ENCODE measurements around the gene ZNF28. TPM values are rescaled to one million over a fixed set of nuclear protein-coding genes. Genes with fewer than 3 reads are reported as not detected.
A peak's percentile ranks its signal among the peaks of the same experiment; 100 is the strongest.
"Not testable (repeated sequence)": the region's sequence is repeated elsewhere in the genome, so short reads cannot be mapped to it uniquely, and the experiment has no call there.

The ZNF28 gene
- total RNA-seq (14.9 and 18.5 TPM in 2 replicates), polyA plus RNA-seq (4.2 and 16.9 TPM in 2 replicates), polyA minus RNA-seq (9.3 and 16.2 TPM in 2 replicates), Bru-seq, nascent RNA (percentile 52 among the genes with signal in this experiment), BruChase-seq, experiment 1, labeled RNA remaining after a 6-hour chase (percentile 55 among the genes with signal in this experiment), BruChase-seq, experiment 2, labeled RNA remaining after a 2-hour chase (percentile 57 among the genes with signal in this experiment)
- polyA plus RNA-seq (2011; cell fraction: cytosol; rRNA removed) = 5.1 and 5.6 TPM in 2 replicates
- 4.4 and 5.6 TPM in 2 replicates for polyA plus RNA-seq (2011; cell fraction: nucleus; rRNA removed)
- 12.8 and 14.7 TPM in 2 replicates for polyA plus RNA-seq (2012)
- polyA minus RNA-seq (2011; cell fraction: cytosol; rRNA and poly(A)+ RNA removed) = 7.8 TPM
- 4.1 and 5.5 TPM in 2 replicates for polyA minus RNA-seq (2011; cell fraction: nucleus; rRNA and poly(A)+ RNA removed)
- long read RNA-seq, full-length matches to known transcripts = 7 of 41 reads
- long read RNA-seq, partial matches to known transcripts = 2 of 41 reads
- long read RNA-seq, other reads (novel, unspliced or antisense) = 32 of 41 reads

GRCh38 chr19:52821204-52821960 lies at the start of gene ZNF28:
Gene ZNF28 (minus strand): TSS chr19:52821633. CDS start chr19:52817958, 3,675 bp downstream.
- H3K79me2 ChIP-seq (ENCODE audit: control insufficient read depth, insufficient read depth, low read length); H3K9me3 ChIP-seq (replicated peaks; ENCODE audit: control insufficient read depth, insufficient read depth, low read length); CTCF ChIA-PET; H3K27me3 ChIP-seq (ENCODE audit: control insufficient read depth in 2 of 2, insufficient read depth in 2 of 2, low read length in 2 of 2); dilution Hi-C loops (cut with MboI; ENCODE audit: extremely low pct_ligation_motif_present, low sequenced_read_pairs); H3K36me3 ChIP-seq (ENCODE audit: control insufficient read depth in 2 of 2, extremely low read depth in 1 of 2, insufficient read depth in 2 of 2, low read length in 2 of 2); H3K9me1 ChIP-seq (replicated peaks; ENCODE audit: control insufficient read depth, extremely low read depth, insufficient read depth, low read length); BruUV-seq (replicated peaks); H3K4me1 ChIP-seq (ENCODE audit: control insufficient read depth, extremely low read depth, insufficient read depth, low read length); H4K20me1 ChIP-seq (replicated peaks; ENCODE audit: control insufficient read depth, extremely low read depth, insufficient read depth, low read length): not testable (repeated sequence)
- peak within 1 kb of the TSS; percentile 45 for H3K27ac ChIP-seq (ENCODE audit: insufficient read depth, low read depth, low read length)
- POLR2A ChIA-PET = interaction anchor here (0.5 kb wide), 1 partner anchor 41 kb away, joined by 3 read pairs; no protein-coding TSS in a partner anchor
- peak within 1 kb of the TSS; percentile 79 for H3K4me2 ChIP-seq (ENCODE audit: insufficient read depth, low read length)
- DNase-seq (ENCODE audit: low read depth, low spot score) (peak; percentile 36), FAIRE-seq (peak; percentile 99)
- intact Hi-C loops (cut with micrococcal nuclease) = loop anchor here (1.0 kb wide), 2 partner anchors 36 to 102 kb away; partner anchors contain the start of genes ZNF468 and ZNF888
- H2AFZ ChIP-seq (ENCODE audit: low read depth, low read length) = peak within 1 kb of the TSS; percentile 95
- peak within 1 kb of the TSS; percentile 65 for H3K9ac ChIP-seq (replicated peaks; ENCODE audit: extremely low read depth, insufficient read depth, low read length)
- peak within 1 kb of the TSS; percentile 54 to 87 (median 85) for H3K4me3 ChIP-seq (replicated peaks in 1 of 3; ENCODE audit: insufficient read depth in 1 of 3, low read depth in 1 of 3, low read length in 3 of 3)

GRCh38 chr19:52868031-52868430 lies 46.6 kb upstream of the ZNF28 start:
- DNase-seq (ENCODE audit: low read depth, low spot score); dilution Hi-C loops (cut with MboI; ENCODE audit: extremely low pct_ligation_motif_present, low sequenced_read_pairs); BruUV-seq (replicated peaks); H3K4me1 ChIP-seq (ENCODE audit: control insufficient read depth, extremely low read depth, insufficient read depth, low read length); H3K36me3 ChIP-seq (ENCODE audit: control insufficient read depth in 2 of 2, extremely low read depth in 1 of 2, insufficient read depth in 2 of 2, low read length in 2 of 2); intact Hi-C loops (cut with micrococcal nuclease); H3K27me3 ChIP-seq (ENCODE audit: control insufficient read depth in 2 of 2, insufficient read depth in 2 of 2, low read length in 2 of 2); H3K79me2 ChIP-seq (ENCODE audit: control insufficient read depth, insufficient read depth, low read length); H3K9ac ChIP-seq (replicated peaks; ENCODE audit: extremely low read depth, insufficient read depth, low read length); H2AFZ ChIP-seq (ENCODE audit: low read depth, low read length); H3K4me3 ChIP-seq (replicated peaks in 1 of 3; ENCODE audit: insufficient read depth in 1 of 3, low read depth in 1 of 3, low read length in 3 of 3); H3K9me1 ChIP-seq (replicated peaks; ENCODE audit: control insufficient read depth, extremely low read depth, insufficient read depth, low read length); POLR2A ChIA-PET; H3K27ac ChIP-seq (ENCODE audit: insufficient read depth, low read depth, low read length); H3K4me2 ChIP-seq (ENCODE audit: insufficient read depth, low read length); FAIRE-seq; H3K9me3 ChIP-seq (replicated peaks; ENCODE audit: control insufficient read depth, insufficient read depth, low read length); H4K20me1 ChIP-seq (replicated peaks; ENCODE audit: control insufficient read depth, extremely low read depth, insufficient read depth, low read length); CTCF ChIA-PET: not testable (repeated sequence)
